Colon (tissue), 2 donors: ENCODE data around the gene DOCK6.

Experiments
- FAIRE-seq: peaks from 2 replicates; lab custom pipeline; 2012; peaks lifted over from hg19 to GRCh38; lab: Jason Lieb, UNC
- donor health status: control.
- donor health status: control.

The DOCK6 gene, protein sequence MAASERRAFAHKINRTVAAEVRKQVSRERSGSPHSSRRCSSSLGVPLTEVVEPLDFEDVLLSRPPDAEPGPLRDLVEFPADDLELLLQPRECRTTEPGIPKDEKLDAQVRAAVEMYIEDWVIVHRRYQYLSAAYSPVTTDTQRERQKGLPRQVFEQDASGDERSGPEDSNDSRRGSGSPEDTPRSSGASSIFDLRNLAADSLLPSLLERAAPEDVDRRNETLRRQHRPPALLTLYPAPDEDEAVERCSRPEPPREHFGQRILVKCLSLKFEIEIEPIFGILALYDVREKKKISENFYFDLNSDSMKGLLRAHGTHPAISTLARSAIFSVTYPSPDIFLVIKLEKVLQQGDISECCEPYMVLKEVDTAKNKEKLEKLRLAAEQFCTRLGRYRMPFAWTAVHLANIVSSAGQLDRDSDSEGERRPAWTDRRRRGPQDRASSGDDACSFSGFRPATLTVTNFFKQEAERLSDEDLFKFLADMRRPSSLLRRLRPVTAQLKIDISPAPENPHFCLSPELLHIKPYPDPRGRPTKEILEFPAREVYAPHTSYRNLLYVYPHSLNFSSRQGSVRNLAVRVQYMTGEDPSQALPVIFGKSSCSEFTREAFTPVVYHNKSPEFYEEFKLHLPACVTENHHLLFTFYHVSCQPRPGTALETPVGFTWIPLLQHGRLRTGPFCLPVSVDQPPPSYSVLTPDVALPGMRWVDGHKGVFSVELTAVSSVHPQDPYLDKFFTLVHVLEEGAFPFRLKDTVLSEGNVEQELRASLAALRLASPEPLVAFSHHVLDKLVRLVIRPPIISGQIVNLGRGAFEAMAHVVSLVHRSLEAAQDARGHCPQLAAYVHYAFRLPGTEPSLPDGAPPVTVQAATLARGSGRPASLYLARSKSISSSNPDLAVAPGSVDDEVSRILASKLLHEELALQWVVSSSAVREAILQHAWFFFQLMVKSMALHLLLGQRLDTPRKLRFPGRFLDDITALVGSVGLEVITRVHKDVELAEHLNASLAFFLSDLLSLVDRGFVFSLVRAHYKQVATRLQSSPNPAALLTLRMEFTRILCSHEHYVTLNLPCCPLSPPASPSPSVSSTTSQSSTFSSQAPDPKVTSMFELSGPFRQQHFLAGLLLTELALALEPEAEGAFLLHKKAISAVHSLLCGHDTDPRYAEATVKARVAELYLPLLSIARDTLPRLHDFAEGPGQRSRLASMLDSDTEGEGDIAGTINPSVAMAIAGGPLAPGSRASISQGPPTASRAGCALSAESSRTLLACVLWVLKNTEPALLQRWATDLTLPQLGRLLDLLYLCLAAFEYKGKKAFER (N-terminal part only)

DNA sequence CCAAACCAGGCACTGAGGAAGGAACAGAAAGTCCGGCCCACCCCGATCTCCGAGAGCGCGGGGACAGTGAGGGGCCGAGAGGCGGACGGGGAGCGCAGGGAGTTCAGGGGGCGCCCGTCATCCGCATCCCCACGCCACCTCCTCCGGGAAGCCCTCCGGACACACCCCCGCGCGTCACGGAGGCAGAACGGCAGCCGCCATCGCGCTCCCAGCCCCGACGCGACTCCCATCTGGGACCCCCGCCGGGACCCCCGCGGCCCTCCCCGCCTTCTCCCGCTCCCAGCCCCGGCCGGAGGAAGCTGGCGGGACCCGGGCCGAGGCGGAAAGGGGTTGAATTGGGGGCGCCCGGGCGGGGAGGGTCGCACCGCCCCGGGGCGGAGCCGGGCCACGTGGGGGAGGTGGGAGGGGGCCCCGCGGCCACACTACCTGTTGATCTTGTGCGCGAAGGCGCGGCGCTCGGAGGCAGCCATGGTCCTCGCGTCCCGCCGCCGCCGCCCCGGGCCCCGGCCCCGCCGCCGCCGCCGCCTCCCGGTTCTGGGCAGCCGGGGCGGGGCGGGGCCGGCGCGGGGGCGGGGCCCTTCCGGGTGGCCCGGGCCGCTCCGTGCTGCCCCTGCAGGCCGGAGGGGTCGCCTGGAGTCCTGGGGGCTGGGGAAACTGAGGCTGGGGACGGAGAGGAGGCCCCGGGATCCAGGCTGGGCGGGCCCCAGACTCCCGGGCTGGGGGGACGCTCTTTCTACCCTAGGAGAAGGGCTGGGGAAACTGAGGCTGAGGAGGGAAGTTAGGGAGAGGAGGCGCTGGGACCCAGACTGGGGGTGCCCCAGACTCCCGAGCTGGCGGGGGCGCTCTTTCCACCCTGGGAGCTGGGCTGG, at the start of gene DOCK6:
DOCK6 (minus strand) TSS at position 554 of the 869 bp plus-strand sequence; CDS start at position 470, 84 bp downstream.
- FAIRE-seq, result no peak

DNA sequence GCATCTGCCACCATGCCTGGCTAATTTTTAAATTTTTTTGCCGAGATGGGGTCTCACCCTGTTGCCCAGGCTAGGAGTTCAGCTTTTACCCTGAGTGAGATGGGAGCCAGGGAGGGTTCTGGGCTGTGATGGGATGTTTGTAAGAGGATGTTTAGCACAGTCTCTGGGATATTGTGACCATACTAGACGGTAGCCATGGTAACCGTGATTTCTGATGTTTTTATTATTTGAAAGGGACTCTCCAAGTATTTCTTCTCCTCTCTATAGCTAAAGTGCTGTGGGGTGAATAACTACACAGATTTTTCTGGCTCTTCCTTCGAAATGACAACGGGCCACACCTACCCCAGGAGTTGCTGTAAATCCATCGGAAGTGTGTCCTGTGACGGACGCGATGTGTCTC, 44.0 kb upstream of the DOCK6 start:
- FAIRE-seq, result no peak

DNA sequence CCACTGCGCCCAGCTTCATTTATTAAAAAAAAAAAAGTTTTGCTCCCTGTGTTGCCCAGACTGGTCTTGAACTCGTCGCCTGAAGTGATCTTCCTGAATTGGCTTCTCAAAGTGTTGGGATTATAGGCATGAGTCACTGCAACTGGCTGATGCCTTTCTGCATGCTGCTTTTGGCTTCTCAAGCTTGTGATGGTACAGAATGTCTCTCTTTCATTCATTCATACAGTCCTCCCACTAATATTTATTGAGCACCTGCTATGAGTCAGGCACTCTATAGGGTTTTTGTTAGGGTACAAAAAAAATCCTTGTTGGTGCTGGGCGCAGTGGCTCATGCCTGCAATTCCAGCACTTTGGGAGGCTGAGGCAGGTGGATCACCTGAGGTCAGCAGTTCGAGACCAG, 42.6 kb upstream of the DOCK6 start:
- no peak for FAIRE-seq

DNA sequence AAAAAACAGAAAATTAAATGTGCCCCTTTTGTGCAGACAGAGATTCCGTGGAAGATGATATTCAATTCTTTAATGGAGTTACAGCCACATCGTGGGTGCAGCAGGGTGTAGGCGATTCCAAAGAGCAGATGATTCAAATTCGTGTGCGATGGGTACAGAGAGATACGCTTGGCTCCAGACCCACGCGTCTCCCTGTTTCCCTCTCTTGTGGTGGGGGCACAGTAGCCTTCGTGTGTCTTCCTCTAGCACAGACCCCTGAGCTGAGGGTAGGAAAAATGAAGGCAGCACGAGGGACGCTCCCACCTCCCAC, 38.4 kb upstream of the DOCK6 start:
- no peak for FAIRE-seq

DNA sequence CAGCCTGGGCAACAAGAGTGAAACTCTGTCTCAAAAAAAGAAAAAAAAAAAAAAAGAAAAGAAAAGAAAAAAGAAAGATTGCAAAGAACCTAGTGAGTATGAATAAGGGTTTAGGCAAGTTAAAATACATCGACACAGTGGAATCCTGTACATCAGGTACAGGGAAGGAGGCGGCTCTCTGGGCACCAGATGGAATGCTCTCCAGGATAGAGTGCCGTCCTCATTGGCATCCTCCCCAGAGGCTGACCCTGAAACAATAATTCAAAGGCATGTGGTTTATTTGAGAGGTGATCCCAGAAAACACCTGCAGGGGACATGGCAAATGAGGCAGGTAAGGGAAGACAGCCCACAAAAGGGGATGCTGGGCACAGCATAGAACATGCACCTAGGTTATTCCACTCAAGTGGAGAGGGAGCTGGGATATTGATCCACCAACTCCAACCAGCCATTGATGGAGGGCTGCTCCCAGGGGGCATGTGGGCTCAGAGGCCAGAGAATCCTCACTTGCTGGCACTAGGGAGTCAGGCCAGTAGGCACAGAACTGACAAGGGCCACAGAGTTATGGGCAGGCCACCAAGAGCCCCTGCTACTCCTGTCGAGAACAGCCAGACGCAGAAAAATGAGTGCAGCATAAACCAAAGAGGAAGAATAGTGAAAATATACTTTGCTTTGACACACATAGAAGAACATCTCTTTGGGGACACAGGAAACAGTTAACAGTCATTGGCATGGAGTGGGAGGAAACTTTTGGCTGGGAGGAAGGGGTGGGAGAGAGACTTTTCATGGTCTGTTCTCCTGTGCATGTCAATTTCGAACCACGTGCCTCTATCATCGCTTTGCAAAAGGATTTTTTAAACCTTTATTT, 37.9 kb upstream of the DOCK6 start:
- no peak for FAIRE-seq

DNA sequence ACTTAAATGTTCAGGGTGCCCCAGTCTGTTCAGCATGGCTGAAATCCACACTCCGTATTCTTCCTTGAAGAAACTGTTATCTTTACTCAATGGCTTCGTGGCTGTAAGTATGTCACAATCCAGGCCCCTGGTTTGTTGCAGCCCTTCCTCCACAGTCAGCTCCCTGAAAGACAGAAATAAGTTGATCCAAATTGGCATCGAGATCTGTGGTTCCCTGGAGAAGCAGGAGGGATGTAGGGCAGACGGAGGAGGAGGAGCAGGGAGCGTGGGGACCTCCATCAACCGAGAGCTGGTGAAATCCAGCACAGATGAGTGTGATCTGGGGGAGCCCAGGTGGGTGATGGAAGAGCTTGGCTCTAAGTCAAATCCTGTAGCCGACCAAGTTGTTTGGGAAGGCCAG, 33.9 kb upstream of the DOCK6 start:
- no peak for FAIRE-seq

DNA sequence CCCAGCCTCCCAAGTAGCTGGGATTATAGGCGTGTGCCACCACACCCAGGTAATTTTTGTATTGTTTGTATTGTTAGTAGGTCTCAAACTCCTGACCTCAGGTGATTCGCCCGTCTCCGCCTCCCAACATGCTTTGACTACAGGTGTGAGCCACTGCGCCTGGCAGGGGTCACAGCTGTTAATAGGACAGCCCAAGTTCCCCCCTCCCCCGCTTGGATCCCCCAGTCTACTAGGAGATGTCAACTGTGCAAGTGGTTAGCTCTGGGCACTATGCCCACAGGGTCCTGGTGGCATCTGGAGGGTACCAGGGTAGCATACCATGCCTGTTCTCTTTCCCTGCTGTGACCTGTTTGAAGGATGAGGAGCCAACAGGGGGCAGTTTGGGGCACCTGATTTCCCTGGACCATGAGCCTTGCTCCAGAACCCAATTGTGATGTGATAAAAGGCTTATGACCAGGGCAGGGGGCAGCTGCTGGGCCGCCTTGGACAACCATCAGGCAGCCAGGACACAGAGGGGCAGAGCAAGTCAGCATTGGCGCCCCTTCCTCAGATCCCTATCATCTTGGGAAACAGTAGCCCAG, 33.4 kb upstream of the DOCK6 start, which contains the start of gene TSPAN16:
TSPAN16 (plus strand) TSS at position 496 of the 581 bp plus-strand sequence. CDS start 138 bp downstream, outside the sequence.
- no peak for FAIRE-seq

DNA sequence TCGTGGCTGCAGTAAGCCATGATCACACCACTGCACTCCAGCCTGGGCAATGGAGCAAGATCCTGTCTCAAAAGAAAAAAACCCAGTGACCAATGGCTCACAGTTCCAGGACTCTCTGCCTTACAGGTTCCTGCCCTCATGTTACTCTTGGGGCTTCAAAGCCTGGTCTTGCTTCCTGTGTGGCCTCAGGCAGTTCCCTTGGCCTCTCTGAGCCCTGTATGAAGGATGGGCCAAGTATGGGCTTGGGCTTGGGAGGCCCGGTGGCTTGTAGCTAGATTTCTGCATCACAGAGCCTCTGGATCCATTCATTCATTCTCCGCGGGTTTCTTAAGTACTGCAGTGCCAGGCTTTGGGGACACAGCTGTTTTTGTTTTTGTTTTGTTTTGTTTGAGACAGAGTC, 32.9 kb upstream of the DOCK6 start:
- FAIRE-seq, result no peak

DNA sequence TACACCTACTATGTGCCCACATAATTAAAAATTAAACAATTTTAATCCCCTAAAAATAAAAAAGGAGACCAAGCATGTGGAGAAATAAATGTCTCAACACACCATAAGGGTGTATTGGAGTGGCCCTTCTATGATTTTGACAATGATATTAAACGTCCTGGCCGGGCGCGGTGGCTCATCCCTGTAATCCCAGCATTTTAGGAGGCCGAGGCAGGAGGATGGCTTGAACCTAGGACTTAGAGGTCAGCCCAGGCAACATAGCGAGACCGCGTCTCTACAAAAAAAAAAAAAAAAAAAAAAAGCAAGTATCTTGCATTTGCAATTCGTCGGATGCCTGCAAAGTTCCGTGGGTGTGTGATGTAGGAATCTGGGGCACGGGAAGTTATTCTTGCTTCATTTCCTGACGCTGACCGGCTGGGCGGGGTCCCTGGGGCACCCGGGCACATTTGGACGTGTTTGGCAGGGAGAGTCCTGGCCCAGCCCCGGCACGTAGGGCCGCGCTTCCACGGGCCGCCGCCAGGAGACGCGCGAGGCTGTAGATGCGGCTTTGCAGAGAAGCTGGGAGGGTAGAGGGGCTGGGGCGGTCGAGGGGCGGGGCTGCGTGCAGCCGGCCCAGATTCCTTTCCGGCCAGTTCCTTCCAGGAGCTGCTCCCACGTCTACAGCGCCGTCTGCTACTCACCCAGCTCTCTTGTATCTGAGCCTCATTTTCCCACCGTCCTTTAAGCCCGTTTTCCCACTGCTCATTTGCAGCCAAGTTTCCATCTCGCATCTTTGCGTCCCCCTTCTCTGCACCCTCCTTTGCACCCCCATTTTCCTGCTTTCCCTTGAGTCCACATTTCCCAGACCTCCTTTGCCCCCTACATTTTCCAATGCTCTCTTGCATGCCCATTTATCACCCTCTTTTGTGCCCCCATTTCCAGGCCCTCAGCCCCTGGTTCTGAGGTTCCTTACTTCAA, 31.4 kb upstream of the DOCK6 start:
- no peak for FAIRE-seq

DNA sequence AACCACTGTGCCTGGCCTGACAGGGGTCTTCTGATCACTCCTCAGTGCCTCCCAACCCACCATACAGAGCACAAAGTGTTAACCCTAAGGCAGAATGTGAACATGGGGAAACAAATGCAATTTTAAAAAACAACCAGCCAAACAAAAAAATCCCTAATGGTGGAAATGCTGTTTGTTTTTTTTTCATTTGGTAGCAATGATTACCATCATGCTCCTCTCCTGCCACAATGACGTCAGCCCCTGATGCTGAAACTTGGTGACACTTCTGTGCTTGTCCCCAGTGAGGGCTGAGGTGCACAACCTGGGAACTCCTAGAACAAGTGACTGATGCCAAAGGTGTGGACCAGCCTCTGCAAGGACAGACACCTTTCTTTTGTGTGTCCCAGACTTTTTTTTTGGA, 29.7 kb upstream of the DOCK6 start:
- FAIRE-seq, result no peak

DNA sequence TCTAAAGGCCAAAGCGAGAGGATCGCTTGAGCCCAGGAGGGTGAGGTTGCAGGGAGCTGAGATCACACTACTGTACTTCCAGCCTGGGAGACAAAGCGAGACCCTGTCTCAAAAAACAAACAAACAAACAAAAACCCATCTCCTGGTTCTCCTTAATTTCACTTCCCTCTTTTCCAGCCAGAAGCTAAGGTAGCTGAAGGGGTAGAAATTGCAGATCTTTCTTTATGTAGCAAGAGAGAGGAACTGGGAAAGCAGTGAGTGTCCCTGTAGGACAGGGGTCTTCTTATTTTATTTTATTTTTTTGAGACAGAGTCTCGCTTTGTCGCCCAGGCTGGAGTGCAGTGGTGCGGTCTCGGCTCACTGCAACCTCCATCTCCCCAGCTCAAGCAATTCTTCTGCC, 29.1 kb upstream of the DOCK6 start:
- no peak for FAIRE-seq

DNA sequence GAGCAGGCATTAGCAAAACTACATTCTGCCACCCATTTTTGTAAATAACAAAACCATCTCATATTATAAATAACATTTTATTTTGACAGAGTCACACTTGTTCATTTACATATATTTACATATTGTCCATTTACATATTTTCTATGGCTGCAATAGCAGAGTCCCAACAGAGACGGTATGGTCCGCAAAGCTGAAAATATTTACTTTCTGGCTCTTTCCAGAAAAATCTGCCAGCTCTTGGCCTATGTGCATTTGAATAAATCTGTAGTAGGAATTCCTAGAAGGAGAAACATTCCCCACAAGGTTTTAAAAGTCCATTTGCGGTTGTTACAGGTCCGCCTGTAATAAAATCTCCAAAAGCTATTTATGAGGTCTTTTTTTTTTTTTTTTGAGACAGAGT, 27.9 kb upstream of the DOCK6 start:
- FAIRE-seq, result no peak

DNA sequence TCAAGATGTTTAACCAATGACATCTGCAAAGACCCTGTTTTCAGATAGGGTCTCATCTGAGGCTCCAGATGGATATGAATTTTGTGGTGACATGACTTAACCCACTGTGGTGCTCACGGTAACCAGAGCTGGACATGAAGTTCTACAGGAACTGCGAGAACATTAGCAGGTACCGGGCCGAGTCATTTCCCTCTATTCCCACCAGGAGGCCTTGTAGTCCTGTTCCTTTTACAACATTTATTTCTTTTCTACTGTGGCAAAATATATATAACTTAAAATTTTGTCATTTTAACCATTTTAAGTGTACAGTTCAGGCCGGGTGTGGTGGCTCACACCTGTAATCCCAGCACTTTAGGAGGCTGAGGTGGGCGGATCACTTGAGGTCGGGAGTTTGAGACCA, 26.0 kb upstream of the DOCK6 start:
- no peak for FAIRE-seq

DNA sequence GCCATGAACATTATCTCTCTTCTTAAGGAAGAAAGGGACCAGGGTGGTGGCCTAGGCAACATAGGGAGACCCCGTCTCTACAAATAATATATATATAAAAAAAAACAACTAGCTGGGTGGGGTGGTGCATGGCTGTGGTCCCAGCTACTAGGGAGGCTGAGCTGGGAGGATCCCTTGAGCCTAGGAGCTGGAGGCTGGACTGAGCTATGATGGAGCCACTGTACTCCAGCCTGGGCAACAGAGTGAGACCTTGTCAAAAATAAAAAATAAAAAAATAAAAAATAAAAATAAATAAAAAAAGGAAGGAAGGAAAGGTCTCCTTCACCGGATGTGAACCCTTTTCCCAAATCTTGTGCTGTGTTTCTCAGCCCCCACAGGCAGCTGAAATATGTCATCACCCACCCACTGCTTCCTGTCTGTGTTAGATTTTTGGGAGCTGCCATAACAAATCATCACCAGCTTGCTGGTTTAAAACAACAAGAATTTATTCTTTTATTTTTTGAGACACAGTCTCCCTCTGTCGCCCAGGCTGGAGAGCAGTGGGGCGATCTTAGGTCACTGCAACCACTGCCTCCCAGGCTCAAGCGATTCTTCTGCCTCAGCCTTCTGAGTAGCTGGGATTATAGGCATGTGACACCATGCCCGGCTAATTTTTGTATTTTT, 24.1 kb upstream of the DOCK6 start:
- FAIRE-seq, result no peak

DNA sequence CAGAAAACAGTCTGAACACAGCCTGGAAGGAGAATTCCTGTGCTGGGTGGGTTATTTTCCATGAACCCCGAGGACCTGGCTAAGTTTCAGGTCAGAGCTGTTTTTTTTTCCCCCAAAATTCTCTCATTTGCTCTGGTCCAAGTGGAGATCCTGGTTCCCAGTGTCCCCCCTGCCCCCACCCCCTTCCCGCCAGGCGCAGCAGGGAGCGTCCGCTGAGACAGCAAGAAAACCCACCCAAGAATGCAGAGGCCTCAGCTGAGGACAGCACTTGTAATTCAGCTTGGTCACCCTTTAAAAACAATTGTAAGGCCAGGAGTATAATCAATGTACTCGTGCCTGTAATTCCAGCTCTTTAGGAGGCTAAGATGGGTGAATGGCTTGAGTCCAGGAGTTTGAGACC, 22.2 kb upstream of the DOCK6 start:
- no peak for FAIRE-seq

DNA sequence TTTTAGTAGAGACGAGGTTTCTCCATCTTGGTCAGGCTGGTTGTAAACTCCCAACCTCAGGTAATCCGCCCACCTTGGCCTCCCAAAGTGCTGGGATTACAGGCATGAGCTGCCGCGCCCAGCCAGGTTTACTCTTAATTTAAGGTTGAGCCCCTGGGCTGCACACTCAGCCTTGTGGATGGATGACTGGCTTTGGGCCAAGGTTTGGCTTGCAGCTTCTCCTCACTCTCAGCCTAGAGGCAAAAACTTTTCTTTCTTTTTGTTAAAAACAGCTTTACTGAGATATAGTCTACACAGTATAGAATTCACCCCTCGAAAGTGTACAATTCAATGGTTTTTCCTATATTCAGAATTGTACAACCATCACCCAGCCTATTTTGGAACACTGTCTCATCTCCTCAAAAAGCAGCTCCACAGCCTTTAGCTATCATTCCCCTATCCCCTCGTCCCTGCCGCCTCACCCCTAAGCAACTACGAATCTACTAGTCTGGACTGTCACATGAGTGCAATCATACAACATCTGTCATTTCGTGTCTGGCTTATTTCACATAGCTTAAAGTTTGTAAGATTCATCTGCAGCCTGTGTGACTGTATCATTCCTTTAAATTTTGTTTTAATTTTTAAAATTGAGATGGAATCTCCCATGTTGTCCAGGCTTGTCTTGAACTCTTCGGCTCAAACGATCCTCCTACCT, 19.2 kb upstream of the DOCK6 start:
- FAIRE-seq, result no peak

DNA sequence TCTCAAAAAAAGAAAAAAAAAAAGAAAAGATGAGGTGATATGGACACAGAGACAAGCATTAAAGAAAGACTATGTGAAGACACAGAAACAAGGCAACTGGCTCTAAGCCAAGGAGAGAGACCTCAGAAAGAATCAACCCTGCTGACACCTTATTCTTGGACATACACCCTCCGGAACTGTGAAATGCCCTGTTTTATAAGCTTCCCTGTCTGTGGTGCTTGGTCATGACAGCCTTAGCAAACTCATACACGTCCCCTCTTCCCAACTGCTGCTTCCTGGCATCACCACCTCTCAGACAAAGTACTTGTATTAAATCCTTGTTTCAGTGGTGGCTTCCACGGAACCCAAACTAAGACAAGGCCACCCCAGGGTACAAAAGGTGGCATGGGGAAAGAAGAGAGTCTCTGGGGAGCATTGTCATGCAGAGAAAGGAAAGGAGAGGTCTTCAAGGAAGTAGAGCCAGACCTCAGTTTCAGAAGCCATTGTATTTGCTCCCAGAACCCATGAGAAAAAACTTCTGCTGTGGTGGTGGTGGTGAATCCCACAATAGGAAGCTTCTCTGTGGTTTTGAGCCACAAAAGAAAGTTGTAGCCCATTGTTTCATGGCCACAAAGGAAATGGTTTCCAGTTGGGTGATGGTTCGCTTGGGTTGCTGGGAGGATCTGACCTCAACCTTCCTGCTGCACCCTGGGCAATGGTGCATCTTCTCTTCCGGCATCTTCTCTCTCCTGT, 17.3 kb upstream of the DOCK6 start:
- FAIRE-seq, result no peak
